Suppressor macrophage treated with lipopolysaccharide for 4 hours (primary cell): ENCODE measurements around the gene ATAD3C.
"Not testable (repeated sequence)": the region's sequence is repeated elsewhere in the genome, so short reads cannot be mapped to it uniquely, and the experiment has no call there.

ENCODE experiments used
- DNase-seq: peaks from one replicate; pipeline ENCODE4 v3.0.0-alpha.2; 2020

The ATAD3C gene

GRCh38 chr1:1451696-1452364 is 2.3 kb downstream of the ATAD3C start:
- no peak for DNase-seq

- not testable (repeated sequence) for DNase-seq
Measured at GRCh38 chr1:1452365-1452739, 2.9 kb downstream of the ATAD3C start.

- no peak for DNase-seq
Measured at GRCh38 chr1:1452882-1453281, 3.4 kb downstream of the ATAD3C start.

GRCh38 chr1:1454286-1455056 is 5.0 kb downstream of the ATAD3C start:
- DNase-seq: not testable (repeated sequence)

GRCh38 chr1:1455366-1455884 is 5.9 kb downstream of the ATAD3C start:
- DNase-seq: no peak

GRCh38 chr1:1455934-1456333 is 6.4 kb downstream of the ATAD3C start:
- DNase-seq: not testable (repeated sequence)

- DNase-seq: not testable (repeated sequence)
Measured at GRCh38 chr1:1456683-1457255, 7.3 kb downstream of the ATAD3C start.

- DNase-seq: not testable (repeated sequence)
Measured at GRCh38 chr1:1459156-1459555, 9.7 kb downstream of the ATAD3C start.

GRCh38 chr1:1459711-1460110 is 10.2 kb downstream of the ATAD3C start:
- not testable (repeated sequence) for DNase-seq

- DNase-seq: no peak
Measured at GRCh38 chr1:1460540-1461130, 11.1 kb downstream of the ATAD3C start.

GRCh38 chr1:1461721-1462317 is 12.3 kb downstream of the ATAD3C start:
- DNase-seq: no peak

- no peak for DNase-seq
Measured at GRCh38 chr1:1462318-1462966, 13.0 kb downstream of the ATAD3C start.

GRCh38 chr1:1463312-1463711 is 13.8 kb downstream of the ATAD3C start:
- no peak for DNase-seq

- not testable (repeated sequence) for DNase-seq
Measured at GRCh38 chr1:1468196-1468985, 18.9 kb downstream of the ATAD3C start.

GRCh38 chr1:1470626-1471388 is 21.3 kb downstream of the ATAD3C start:
- no peak for DNase-seq

- peak; percentile 95 for DNase-seq
Measured at GRCh38 chr1:1471389-1472052, 22.0 kb downstream of the ATAD3C start, which contains the start of gene ATAD3B. ATAD3B (plus strand) TSS chr1:1471765; CDS start chr1:1471885, 120 bp downstream.

GRCh38 chr1:1472053-1472876 is 22.8 kb downstream of the ATAD3C start:
- peak; percentile 9 for DNase-seq

- DNase-seq: not testable (repeated sequence)
Measured at GRCh38 chr1:1476011-1476410, 26.5 kb downstream of the ATAD3C start.

GRCh38 chr1:1477206-1477605 is 27.7 kb downstream of the ATAD3C start:
- no peak for DNase-seq
